BJ (cell line): ENCODE results near the gene SGPP1. TPM values are rescaled to one million over a fixed set of nuclear protein-coding genes. Genes with fewer than 3 reads are reported as not detected.
"Not testable (repeated sequence)": the region's sequence is repeated elsewhere in the genome, so short reads cannot be mapped to it uniquely, and the experiment has no call there.

Experiments
- CTCF ChIA-PET: fragments of 350-600 bp; formaldehyde crosslinking; extraction: SDS; loops from one replicate; lab custom pipeline; 2021; ENCODE audit warnings: antibody characterized with exemption, inconsistent platforms; lab: Yijun Ruan, JAX
- POLR2A ChIA-PET: fragments of 300-600 bp; sonication (Branson Sonifier 250); formaldehyde crosslinking; extraction: SDS; loops from one replicate; lab custom pipeline; 2021; ENCODE audit warnings: antibody characterized with exemption; lab: Charles Lee
- DNase-seq: peaks from one replicate; pipeline ENCODE4 v3.0.0-alpha.2; 2011; ENCODE audit warnings: low read depth
- H3K27me3 ChIP-seq: 2 replicates; pipeline ENCODE4 v1.6.0; 2011; ENCODE audit warnings: low read length; ENCODE audit not compliant: control insufficient read depth, insufficient read depth
- H3K36me3 ChIP-seq: 2 replicates; pipeline ENCODE4 v1.5.1; 2011; ENCODE audit warnings: low read length; ENCODE audit not compliant: control insufficient read depth, insufficient read depth
- H3K4me3 ChIP-seq: 2 replicates; pipeline ENCODE4 v1.5.1; 2011; ENCODE audit warnings: low read depth, mild to moderate bottlenecking, control low read depth, low read length
- polyA plus RNA-seq: library from polyadenylated mRNA; depleted of rRNA; stranded (reverse); fragments of >200 nt; gene quantifications from 2 replicates; pipeline ENCODE4 v1.2.3, GENCODE V29; 2011
- TF ChIP-seq, protein P1 (sequence below): IDR thresholded peaks from 2 replicates; pipeline ENCODE4 v1.5.1; 2011; ENCODE audit warnings: low read depth, mild to moderate bottlenecking, control low read depth, inconsistent platforms, low read length, moderate library complexity; ENCODE audit not compliant: insufficient read depth

SGPP1 gene
- polyA plus RNA-seq, 1 experiment = 8.9 TPM

DNA sequence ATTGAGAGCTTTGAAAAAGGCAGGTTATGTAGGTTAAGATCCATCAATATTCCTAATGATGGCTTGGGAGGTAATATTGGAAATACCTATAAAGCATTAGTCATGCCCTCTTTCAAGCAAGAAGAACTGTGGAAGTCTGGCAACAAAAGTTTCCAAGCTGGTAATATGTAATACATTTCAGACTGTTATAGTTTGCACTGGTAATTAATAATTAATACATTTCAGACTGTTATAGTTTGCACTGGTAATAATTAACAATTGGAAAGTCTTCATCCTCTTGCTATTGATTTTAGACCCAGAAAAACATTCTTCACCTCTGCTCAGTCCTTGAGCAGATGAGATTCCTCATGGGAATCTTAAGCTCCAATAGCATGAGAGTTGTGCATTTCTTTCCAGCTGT lies 57.2 kb downstream of the SGPP1 start:
- Histone ChIP-seq H3K4me3 (no peak overlapping the region), H3K27me3 (no peaks in the 10 kb centered on the region), H3K36me3 (no peaks in the 10 kb centered on the region)
- CTCF ChIA-PET = interaction anchor here (0.9 kb wide), 1 partner anchor 14 kb away, joined by 3 read pairs; no protein-coding TSS in a partner anchor
- no peak for DNase-seq
- POLR2A ChIA-PET = no interaction called here
- TF ChIP-seq, protein P1, sequence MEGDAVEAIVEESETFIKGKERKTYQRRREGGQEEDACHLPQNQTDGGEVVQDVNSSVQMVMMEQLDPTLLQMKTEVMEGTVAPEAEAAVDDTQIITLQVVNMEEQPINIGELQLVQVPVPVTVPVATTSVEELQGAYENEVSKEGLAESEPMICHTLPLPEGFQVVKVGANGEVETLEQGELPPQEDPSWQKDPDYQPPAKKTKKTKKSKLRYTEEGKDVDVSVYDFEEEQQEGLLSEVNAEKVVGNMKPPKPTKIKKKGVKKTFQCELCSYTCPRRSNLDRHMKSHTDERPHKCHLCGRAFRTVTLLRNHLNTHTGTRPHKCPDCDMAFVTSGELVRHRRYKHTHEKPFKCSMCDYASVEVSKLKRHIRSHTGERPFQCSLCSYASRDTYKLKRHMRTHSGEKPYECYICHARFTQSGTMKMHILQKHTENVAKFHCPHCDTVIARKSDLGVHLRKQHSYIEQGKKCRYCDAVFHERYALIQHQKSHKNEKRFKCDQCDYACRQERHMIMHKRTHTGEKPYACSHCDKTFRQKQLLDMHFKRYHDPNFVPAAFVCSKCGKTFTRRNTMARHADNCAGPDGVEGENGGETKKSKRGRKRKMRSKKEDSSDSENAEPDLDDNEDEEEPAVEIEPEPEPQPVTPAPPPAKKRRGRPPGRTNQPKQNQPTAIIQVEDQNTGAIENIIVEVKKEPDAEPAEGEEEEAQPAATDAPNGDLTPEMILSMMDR = no peak

DNA sequence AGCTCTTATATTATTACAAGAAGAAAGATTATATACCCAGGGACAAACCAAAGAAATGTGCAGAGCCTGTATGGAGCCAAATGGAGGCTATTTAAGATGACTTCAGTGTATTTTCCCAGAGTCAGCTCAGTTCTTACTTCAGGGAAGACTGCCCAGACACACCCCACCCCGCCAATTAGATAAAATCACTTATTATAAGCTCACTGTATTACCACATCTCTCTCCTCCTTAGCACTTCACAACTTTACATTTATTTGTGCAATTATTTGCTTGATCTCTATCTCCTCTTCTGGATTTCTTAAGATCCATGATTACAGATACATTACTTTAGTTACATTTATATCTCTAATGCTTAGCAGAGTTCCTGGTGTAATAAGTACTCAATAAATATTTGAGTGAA lies 61.5 kb downstream of the SGPP1 start:
- POLR2A ChIA-PET = no interaction called here
- CTCF ChIA-PET = interaction anchor here (1.1 kb wide), 1 partner anchor 27 kb away, joined by 3 read pairs; no protein-coding TSS in a partner anchor
- H3K27me3 ChIP-seq = no peaks in the 10 kb centered on the region
- no peaks in the 10 kb centered on the region; the same call in 1 of the 2 replicates for H3K36me3 ChIP-seq
- TF ChIP-seq, protein P1 = no peak
- no peak for DNase-seq
- H3K4me3 ChIP-seq = no peak overlapping the region

DNA sequence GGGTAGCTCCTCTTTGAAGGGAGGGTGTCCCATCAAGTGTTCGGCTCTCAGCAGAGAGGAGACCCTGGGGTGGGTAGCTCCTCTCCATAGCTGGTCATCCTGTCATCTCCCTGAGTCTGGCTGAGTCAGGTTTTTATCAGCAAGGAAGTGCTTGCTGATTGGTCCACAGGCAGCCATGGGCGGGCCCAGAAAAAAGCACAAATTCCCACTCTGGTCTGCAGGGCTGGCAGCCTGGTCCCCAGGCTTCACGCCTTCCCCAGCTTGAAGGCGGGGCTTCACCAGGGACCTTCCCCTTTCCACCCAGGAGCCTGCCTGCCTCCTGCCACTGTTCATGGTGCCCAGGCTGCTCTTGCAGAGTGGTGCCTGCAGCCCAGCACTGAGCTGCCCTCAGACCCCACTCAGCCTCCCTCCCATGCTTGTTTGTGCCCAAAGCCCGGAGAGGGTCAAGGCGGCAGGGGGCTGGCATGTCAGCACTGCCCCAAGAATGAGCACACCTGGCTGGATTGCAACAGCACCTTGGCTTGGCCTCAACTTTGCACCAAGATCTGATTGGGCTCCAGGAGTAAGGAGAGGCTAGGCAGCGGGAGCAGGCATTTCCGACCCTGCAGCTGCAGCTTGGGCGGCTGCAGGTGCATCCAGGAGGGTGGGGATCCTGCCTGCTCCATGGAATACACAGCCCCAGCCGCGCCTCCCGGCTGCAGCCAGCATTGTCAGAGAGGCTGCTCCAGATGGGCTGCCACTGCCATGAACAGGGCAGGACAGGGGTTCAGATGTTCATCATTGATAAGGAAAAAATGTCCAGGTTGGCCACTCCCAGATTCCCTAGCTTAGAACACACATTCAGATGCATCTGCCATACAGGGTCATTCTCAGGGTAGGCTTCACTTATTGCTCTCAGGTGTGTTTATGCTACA lies 64.2 kb downstream of the SGPP1 start:
- POLR2A ChIA-PET = no interaction called here
- Histone ChIP-seq H3K36me3 (no peaks in the 10 kb centered on the region; the same call in 1 of the 2 replicates), H3K4me3 (no peak overlapping the region), H3K27me3 (no peaks in the 10 kb centered on the region)
- no peak for DNase-seq
- CTCF ChIA-PET = interaction anchor here (0.9 to 1.5 kb wide), 4 partner anchors 9 to 640 kb away, joined by 3 read pairs; no protein-coding TSS in a partner anchor
- TF ChIP-seq, protein P1 = no peak

DNA sequence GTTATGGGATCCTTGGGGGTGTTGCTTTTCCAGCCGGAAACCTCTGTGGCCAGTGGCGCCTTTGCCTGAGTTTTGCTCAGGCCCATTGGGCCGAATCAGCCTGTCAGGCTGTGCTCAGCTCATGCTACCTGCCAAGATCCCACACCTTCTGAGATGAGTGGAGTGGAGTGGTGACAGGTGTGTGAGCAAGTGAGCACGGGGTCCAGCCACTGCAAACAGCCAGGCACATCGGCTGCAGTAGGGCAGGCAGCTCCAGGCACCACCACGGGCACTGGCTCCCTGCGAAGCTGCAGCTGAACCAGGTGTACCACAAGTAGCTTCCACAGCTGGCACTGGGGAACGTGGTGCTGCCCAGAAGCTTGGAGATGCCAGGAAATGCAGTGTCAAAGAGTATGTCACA lies 65.1 kb downstream of the SGPP1 start:
- DNase-seq = no peak
- no peak overlapping the region for H3K4me3 ChIP-seq
- H3K36me3 ChIP-seq = no peaks in the 10 kb centered on the region; the same call in 1 of the 2 replicates
- H3K27me3 ChIP-seq = no peaks in the 10 kb centered on the region
- ChIA-PET CTCF (interaction anchor here (0.9 to 1.5 kb wide), 3 partner anchors 9 to 641 kb away, joined by 3 read pairs; no protein-coding TSS in a partner anchor), POLR2A (no interaction called here)
- TF ChIP-seq, protein P1 = no peak

DNA sequence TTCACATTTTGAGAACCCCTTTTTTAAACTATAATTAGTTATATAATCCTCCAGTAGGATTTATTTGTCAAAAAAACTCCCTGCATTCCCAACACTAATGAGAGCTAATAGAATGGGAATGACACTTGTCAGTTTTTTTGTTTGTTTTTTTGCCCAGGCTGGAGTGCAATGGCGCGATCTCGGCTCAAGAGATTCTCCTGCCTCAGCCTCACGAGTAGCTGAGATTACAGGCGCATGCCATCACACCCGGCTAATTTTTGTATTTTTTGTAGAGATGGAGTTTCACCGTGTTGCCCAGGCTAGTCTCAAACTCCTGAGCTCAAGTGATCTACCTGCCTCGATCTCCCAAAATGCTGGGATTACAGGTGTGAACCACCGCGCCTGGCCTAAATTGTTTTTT lies 66.0 kb downstream of the SGPP1 start:
- H3K4me3 ChIP-seq, H3K27me3 ChIP-seq, DNase-seq, POLR2A ChIA-PET, H3K36me3 ChIP-seq: not testable (repeated sequence)
- CTCF ChIA-PET = interaction anchor here (0.6 to 1.5 kb wide), 3 partner anchors 8 to 768 kb away, joined by 3 to 4 read pairs (median 3); no protein-coding TSS in a partner anchor
